Hepatocyte (in vitro differentiated cells): Measurements from ENCODE around the gene NDC80.

ENCODE experiments used
- EZH2 ChIP-seq: fragments of 200-600 bp; sonication (generic); IDR thresholded peaks from 2 replicates; pipeline ENCODE4 v1.6.1; 2016; ENCODE audit warnings: antibody characterized with exemption, mild to moderate bottlenecking, borderline replicate concordance
- TF ChIP-seq, protein P1 (sequence below): fragments of 200-600 bp; sonication (generic); IDR thresholded peaks from 2 replicates; pipeline ENCODE4 v1.5.1; 2016; ENCODE audit warnings: antibody characterized with exemption, mild to moderate bottlenecking; ENCODE audit not compliant: poor library complexity

DNA sequence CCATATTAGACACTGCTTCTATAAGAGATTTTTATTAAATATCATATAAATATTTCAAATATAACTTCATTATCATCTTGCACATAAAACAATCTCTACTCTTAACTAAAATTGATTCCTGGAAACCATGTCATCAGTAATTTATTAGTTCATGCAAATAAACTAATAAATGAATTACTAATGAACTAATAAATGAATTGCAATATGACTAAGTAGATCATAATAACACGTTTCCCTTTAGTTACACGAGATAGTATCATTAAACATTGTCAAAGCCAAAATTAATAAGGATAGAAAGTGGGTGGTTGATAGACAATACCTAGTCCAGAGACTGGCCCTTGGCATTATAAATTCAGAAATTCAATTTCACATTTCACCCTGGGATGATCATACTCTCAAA is 26.2 kb upstream of the NDC80 start:
- TF ChIP-seq, protein P1, sequence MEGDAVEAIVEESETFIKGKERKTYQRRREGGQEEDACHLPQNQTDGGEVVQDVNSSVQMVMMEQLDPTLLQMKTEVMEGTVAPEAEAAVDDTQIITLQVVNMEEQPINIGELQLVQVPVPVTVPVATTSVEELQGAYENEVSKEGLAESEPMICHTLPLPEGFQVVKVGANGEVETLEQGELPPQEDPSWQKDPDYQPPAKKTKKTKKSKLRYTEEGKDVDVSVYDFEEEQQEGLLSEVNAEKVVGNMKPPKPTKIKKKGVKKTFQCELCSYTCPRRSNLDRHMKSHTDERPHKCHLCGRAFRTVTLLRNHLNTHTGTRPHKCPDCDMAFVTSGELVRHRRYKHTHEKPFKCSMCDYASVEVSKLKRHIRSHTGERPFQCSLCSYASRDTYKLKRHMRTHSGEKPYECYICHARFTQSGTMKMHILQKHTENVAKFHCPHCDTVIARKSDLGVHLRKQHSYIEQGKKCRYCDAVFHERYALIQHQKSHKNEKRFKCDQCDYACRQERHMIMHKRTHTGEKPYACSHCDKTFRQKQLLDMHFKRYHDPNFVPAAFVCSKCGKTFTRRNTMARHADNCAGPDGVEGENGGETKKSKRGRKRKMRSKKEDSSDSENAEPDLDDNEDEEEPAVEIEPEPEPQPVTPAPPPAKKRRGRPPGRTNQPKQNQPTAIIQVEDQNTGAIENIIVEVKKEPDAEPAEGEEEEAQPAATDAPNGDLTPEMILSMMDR = no peak
- TF ChIP-seq EZH2 = no peak
